ENCODE data around the gene TFB2M. TPM values are rescaled to one million over a fixed set of nuclear protein-coding genes. Genes with fewer than 3 reads are reported as not detected.

TFB2M gene
- total and polyA plus RNA-seq, 9 donors = 7.1 to 9.8 (median 9.0) TPM

DNA sequence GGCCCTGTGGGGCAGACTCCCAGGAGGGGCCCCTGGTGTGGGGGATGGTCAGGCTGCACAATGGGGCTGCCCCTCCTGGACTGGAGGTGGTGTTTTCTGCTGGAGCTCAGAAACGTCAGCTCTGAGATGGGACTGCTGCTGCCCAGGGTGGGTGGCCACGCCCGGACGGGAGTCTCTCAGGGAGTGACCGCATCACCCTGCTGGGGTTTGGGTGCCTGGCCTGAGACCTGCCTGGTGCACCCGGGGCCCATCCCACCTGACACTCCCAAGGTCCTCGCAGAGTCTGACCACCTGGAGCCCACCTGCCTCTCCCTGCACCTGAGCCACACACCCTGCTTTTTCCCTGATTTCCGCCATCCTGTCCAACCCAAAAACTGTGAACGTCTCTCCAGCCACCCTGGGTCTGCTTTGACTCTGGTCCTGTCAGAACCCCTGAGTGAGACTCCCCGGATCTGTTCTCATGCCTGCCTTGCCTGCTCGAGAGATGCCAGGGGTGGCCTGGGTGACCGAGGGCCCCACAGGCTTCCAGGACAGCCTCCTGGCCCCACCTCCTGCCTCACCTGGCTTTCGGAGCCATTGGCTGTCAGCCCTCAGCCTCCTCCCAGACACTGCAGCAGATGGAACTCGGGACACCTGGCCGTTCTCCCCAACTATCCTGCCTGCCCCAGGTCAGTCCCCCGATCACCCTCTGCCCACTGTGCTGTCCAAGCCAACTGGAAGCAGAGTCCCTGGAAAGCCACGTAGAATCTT, 47.4 kb downstream of the TFB2M start:
- H3K27ac ChIP-seq = no peak overlapping the region
- no peaks in the 10 kb centered on the region for H3K27me3 ChIP-seq
- intact Hi-C loops (cut with DNase I) = loop anchor here in 1 of 4 donors (10.0 kb wide), 1 partner anchor 176 kb away; no protein-coding TSS in a partner anchor
- no peaks in the 10 kb centered on the region for H3K4me1 ChIP-seq (ENCODE audit: insufficient read depth)
- 83 to 89% (median 84%) methylated on average over 17 of the region's 17 CpGs for WGBS, 3 donors
- TF ChIP-seq, protein P1, sequence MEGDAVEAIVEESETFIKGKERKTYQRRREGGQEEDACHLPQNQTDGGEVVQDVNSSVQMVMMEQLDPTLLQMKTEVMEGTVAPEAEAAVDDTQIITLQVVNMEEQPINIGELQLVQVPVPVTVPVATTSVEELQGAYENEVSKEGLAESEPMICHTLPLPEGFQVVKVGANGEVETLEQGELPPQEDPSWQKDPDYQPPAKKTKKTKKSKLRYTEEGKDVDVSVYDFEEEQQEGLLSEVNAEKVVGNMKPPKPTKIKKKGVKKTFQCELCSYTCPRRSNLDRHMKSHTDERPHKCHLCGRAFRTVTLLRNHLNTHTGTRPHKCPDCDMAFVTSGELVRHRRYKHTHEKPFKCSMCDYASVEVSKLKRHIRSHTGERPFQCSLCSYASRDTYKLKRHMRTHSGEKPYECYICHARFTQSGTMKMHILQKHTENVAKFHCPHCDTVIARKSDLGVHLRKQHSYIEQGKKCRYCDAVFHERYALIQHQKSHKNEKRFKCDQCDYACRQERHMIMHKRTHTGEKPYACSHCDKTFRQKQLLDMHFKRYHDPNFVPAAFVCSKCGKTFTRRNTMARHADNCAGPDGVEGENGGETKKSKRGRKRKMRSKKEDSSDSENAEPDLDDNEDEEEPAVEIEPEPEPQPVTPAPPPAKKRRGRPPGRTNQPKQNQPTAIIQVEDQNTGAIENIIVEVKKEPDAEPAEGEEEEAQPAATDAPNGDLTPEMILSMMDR (IDR thresholded peaks at IDR 0.05) = no peak
- TF ChIP-seq POLR2A (IDR thresholded peaks at IDR 0.05) (no peak), EP300 (IDR thresholded peaks at IDR 0.05) (no peak)
- DNase-seq = no peak
- H3K36me3 ChIP-seq = no peaks in the 10 kb centered on the region
- no peak overlapping the region for H3K4me3 ChIP-seq
- H3K9me3 ChIP-seq = no peaks in the 10 kb centered on the region

DNA sequence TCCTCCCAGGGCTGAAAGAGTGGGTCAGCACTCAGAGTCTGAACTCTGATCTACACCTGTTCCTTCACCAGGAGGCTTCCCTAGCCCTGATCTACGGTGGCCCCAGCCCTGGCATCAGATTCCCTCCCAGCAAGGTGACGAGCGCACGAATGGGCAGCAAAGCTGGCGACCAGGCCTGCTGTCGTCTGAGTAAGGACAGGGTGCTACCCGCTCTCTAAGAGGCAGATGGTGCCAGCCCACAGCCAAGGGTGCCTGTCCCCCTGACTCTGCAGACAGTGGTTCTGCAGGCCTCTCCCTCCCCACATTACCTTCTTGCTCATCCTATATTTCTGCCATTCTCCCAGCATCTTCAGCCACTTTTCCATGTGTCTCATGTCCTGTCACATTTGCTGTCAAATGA, 48.7 kb downstream of the TFB2M start:
- Histone ChIP-seq H3K27me3 (no peaks in the 10 kb centered on the region), H3K9me3 (no peaks in the 10 kb centered on the region), H3K4me3 (no peak overlapping the region), H3K27ac (no peak overlapping the region), H3K4me1 (ENCODE audit: insufficient read depth) (no peaks in the 10 kb centered on the region), H3K36me3 (no peaks in the 10 kb centered on the region)
- no peak for DNase-seq
- intact Hi-C loops (cut with DNase I) = loop anchor here in 1 of 4 donors (10.0 kb wide), 1 partner anchor 177 kb away; no protein-coding TSS in a partner anchor
- TF ChIP-seq EP300 (IDR thresholded peaks at IDR 0.05) (no peak), POLR2A (IDR thresholded peaks at IDR 0.05) (no peak)
- TF ChIP-seq, protein P1 (IDR thresholded peaks at IDR 0.05) = no peak
- 77 to 82% (median 81%) methylated on average over 7 of the region's 7 CpGs for WGBS, 3 donors

DNA sequence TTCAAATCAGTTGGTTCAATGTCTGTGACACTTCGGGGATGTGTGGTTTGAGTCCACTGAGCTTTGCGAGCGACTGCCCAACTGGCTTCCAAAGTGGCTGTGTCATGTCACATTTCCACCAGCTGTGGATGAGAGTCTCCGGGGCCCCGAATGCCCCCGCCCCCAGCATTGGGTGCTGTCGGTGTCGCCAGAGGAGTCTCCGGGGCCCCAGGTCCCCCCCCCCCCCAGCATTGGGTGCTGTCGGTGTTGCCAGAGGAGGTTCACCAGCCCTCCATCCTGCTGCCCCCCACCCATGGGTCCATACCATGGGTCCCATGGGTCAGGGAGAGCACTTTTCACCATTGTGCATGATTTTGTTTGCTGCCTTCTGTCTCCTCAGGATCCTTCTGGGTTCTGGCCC, 49.9 kb downstream of the TFB2M start:
- intact Hi-C loops (cut with DNase I) = loop anchor here in 1 of 4 donors (10.0 kb wide), 1 partner anchor 179 kb away; no protein-coding TSS in a partner anchor
- Histone ChIP-seq H3K4me1 (ENCODE audit: insufficient read depth) (no peaks in the 10 kb centered on the region), H3K36me3 (no peaks in the 10 kb centered on the region), H3K27ac (no peak overlapping the region), H3K4me3 (no peak overlapping the region), H3K9me3 (no peaks in the 10 kb centered on the region), H3K27me3 (no peaks in the 10 kb centered on the region)
- 93 to 96% (median 96%) methylated on average over 9 to 10 of the region's 10 CpGs for WGBS, 3 donors
- TF ChIP-seq EP300 (IDR thresholded peaks at IDR 0.05) = no peak
- TF ChIP-seq, protein P1 (IDR thresholded peaks at IDR 0.05) = no peak
- TF ChIP-seq POLR2A (IDR thresholded peaks at IDR 0.05) = no peak
- no peak for DNase-seq

DNA sequence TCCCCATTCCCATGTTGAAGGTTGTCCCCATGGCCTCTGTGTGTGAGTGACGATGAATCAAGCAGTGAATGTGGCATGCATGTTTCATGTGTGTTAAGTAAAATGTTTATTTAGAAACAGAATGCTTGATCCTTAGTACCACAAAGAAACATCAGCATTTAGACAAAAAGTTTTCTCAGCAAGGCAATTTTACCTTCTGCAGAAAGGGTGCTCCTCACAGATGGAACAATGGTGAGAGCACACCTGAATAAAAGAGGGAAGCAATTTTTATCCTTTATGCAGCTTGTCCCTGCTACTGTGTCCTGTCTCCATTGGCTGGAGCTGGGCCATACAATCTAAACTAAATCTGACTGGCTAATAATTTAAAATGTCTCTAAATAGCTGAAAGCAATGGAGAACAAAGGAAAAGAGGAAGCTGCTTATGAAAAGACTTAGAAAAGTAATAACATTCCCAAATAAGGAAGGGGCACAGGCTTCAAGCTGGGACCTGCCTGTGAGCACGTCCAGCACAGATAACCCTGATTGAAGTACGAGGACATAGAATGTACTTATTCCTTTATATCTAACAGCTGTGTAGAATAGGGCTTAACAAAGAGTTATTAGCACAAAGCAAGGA, 50.6 kb downstream of the TFB2M start:
- no peaks in the 10 kb centered on the region for H3K9me3 ChIP-seq
- no peak overlapping the region for H3K4me3 ChIP-seq
- intact Hi-C loops (cut with DNase I) = loop anchor here in 1 of 4 donors (10.0 kb wide), 1 partner anchor 179 kb away; no protein-coding TSS in a partner anchor
- no peaks in the 10 kb centered on the region for H3K36me3 ChIP-seq
- no peak for TF ChIP-seq EP300 (IDR thresholded peaks at IDR 0.05)
- WGBS, 3 donors = 64 to 77% (median 72%) methylated on average over 3 of the region's 3 CpGs
- no peaks in the 10 kb centered on the region for H3K4me1 ChIP-seq (ENCODE audit: insufficient read depth)
- H3K27ac ChIP-seq = no peak overlapping the region
- no peaks in the 10 kb centered on the region for H3K27me3 ChIP-seq
- no peak for DNase-seq
